HCT116 (cell line): ENCODE data around the gene CHST11.

Source experiments
- EGR1 ChIP-seq: IDR thresholded peaks from 2 replicates; pipeline ENCODE4 v1.6.1; 2012; ENCODE audit warnings: low read depth
- POLR2A ChIP-seq: IDR thresholded peaks from 2 replicates; pipeline ENCODE4 v1.7.0; 2011; ENCODE audit warnings: borderline replicate concordance; ENCODE audit not compliant: insufficient read depth, insufficient read length; ENCODE audit errors: extremely low read depth
- POLR2AphosphoS5 ChIP-seq: IDR thresholded peaks from 2 replicates; pipeline ENCODE4 v1.6.1; 2011; ENCODE audit warnings: mild to moderate bottlenecking, low read depth, low read length, moderate library complexity
- SP1 ChIP-seq: IDR thresholded peaks from 2 replicates; pipeline ENCODE4 v1.6.1; 2012; ENCODE audit warnings: low read depth
- TF ChIP-seq, protein P1 (sequence below), 3 experiments: fragments of 200-600 bp in 1 of 3; sonication (generic) in 1 of 3; IDR thresholded peaks in 2 of 3; conservative IDR thresholded peaks in 1 of 3; 2 replicates each; pipeline ENCODE4 v1.5.1; 2012 to 2017; ENCODE audit warnings: low read depth in 2 of 3, low read length in 2 of 3, antibody characterized with exemption in 1 of 3, borderline replicate concordance in 1 of 3, control low read depth in 1 of 3, mild to moderate bottlenecking in 1 of 3, mixed read lengths in 1 of 3, mixed run types in 1 of 3, moderate library complexity in 1 of 3; ENCODE audit not compliant: insufficient read depth in 1 of 3

DNA sequence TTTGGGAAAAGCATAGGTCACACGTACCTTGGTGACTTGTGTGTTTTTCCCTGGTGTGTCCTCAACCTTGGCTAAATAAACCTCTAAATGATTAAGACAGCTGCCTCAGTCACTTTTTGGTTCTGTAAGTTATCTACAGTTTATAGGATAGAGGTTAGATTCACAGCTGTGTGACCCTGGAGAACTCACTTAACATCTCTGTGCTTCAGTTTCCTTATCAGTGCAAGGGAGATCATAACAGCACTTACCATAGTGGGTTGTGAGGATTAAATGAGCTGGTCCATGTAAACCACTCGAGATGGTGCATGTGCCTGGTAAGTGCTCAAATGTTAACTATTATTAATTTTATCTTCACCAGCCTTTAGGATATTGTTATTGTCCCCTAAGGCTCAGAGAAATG, 35.4 kb upstream of the CHST11 start:
- TF ChIP-seq POLR2A (no peak), POLR2AphosphoS5 (no peak), EGR1 (no peak), SP1 (no peak)
- TF ChIP-seq, protein P1, sequence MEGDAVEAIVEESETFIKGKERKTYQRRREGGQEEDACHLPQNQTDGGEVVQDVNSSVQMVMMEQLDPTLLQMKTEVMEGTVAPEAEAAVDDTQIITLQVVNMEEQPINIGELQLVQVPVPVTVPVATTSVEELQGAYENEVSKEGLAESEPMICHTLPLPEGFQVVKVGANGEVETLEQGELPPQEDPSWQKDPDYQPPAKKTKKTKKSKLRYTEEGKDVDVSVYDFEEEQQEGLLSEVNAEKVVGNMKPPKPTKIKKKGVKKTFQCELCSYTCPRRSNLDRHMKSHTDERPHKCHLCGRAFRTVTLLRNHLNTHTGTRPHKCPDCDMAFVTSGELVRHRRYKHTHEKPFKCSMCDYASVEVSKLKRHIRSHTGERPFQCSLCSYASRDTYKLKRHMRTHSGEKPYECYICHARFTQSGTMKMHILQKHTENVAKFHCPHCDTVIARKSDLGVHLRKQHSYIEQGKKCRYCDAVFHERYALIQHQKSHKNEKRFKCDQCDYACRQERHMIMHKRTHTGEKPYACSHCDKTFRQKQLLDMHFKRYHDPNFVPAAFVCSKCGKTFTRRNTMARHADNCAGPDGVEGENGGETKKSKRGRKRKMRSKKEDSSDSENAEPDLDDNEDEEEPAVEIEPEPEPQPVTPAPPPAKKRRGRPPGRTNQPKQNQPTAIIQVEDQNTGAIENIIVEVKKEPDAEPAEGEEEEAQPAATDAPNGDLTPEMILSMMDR (IDR thresholded peaks at IDR 0.05 in 2 of 3, conservative IDR thresholded peaks at IDR 0.05 in 1 of 3; ENCODE audit: borderline replicate concordance in 1 of 3, insufficient read depth in 1 of 3, low read depth in 2 of 3, low read length in 2 of 3) = no peak
